Kidney (tissue), 14 donors: ENCODE data around the gene LAMTOR3. TPM values are rescaled to one million over a fixed set of nuclear protein-coding genes. Genes with fewer than 3 reads are reported as not detected.

Experiments used
- DNase-seq, 5 donors: peaks; one replicate each; pipeline ENCODE4 v3.0.0-alpha.2; 2013 to 2020
- FAIRE-seq: peaks from 2 replicates; lab custom pipeline; 2012; peaks lifted over from hg19 to GRCh38; lab: Jason Lieb, UNC
- H3K27ac ChIP-seq, 2 donors: one replicate each; pipeline ENCODE4 v1.7.0; 2013; ENCODE audit warnings: low read depth in 2 of 2, low read length in 2 of 2, inconsistent platforms in 1 of 2
- H3K27me3 ChIP-seq: one replicate; pipeline ENCODE4 v1.7.1; 2013; ENCODE audit warnings: low read length, inconsistent platforms; ENCODE audit not compliant: control insufficient read depth, insufficient read depth
- H3K36me3 ChIP-seq, 3 donors: one replicate each; pipeline versions ENCODE4 v1.7.0 to v1.7.1; 2013; ENCODE audit warnings: low read length in 3 of 3, control low read depth in 1 of 3, inconsistent platforms in 1 of 3; ENCODE audit not compliant: insufficient read depth in 3 of 3, control insufficient read depth in 2 of 3
- H3K4me1 ChIP-seq, 3 donors: one replicate each; pipeline versions ENCODE4 v1.7.0 to v1.7.1; 2013; ENCODE audit warnings: low read length in 3 of 3, inconsistent platforms in 1 of 3, low read depth in 1 of 3; ENCODE audit not compliant: control insufficient read depth in 2 of 3, insufficient read depth in 2 of 3
- H3K4me3 ChIP-seq, 3 donors: one replicate each; pipeline versions ENCODE4 v1.7.0 to v1.8.1; 2013; ENCODE audit warnings: low read length in 3 of 3, control low read depth in 1 of 3, inconsistent platforms in 1 of 3
- H3K9ac ChIP-seq, 3 donors: one replicate each; pipeline versions ENCODE4 v1.7.0 to v1.7.1; 2013; ENCODE audit warnings: low read length in 3 of 3, control low read depth in 1 of 3, inconsistent platforms in 1 of 3
- H3K9me3 ChIP-seq, 3 donors: one replicate each; pipeline versions ENCODE4 v1.7.0 to v1.7.1; 2013; ENCODE audit warnings: low read length in 3 of 3, control low read depth in 1 of 3, inconsistent platforms in 1 of 3; ENCODE audit not compliant: control insufficient read depth in 2 of 3, insufficient read depth in 1 of 3
- CTCF ChIP-seq: IDR thresholded peaks from 3 replicates; pipeline ENCODE4 v1.5.1; 2012; ENCODE audit warnings: mild to moderate bottlenecking, moderate library complexity, borderline replicate concordance; ENCODE audit not compliant: insufficient read depth; ENCODE audit errors: extremely low read depth
- intact Hi-C: fragments of 100-400 bp; cut with DNase I; formaldehyde crosslinking; loops from one replicate; pipeline ENCODE4 v1.11.1; 2022
- polyA plus RNA-seq: library from polyadenylated mRNA; stranded (reverse); fragments of 350-450 nt; fragmentation: Illumina TruSeq; extraction: RNeasy Lipid Tissue Mini Kit (QIAGEN cat#74804); gene quantifications from one replicate; pipeline ENCODE4 v1.2.3, GENCODE V29; 2014; ENCODE audit warnings: low read depth, low replicate concordance; ENCODE audit not compliant: insufficient read depth
- total RNA-seq: library from RNA; stranded (reverse); fragmentation: NEBNext Ultra II Directional; extraction: Animal tissue kit (Norgen Biotek cat#: 25700); gene quantifications from one replicate; pipeline ENCODE4 v1.2.1, GENCODE V29; 2021
- donor health status: control.
- donor health status: control.
- donor health status: control.
- donor health status: control.
- donor health status: control.
- donor health status: DM: yes; HTN: yes; CAD: no.
- donor health status: Normal renal cell carcinoma (clear cell type).

LAMTOR3 gene
- total and polyA plus RNA-seq, 2 donors from 2014 or later: 46.5 to 71.1 TPM

GRCh38 chr4:99857307-99857706 is 36.9 kb downstream of the LAMTOR3 start:
- Histone ChIP-seq H3K4me3 (no peak overlapping the region), H3K36me3 (no peaks in the 10 kb centered on the region), H3K9ac (no peak overlapping the region), H3K27me3 (no peaks in the 10 kb centered on the region), H3K27ac (no peak overlapping the region), H3K9me3 (no peaks in the 10 kb centered on the region), H3K4me1 (peaks cover 0 to 3% (median 0%) of the 10 kb centered on the region in 3 donors)
- DNase-seq: no peak
- TF ChIP-seq CTCF: no peak
- no peak for FAIRE-seq
- intact Hi-C loops: no loop called here

- Histone ChIP-seq H3K36me3 (no peaks in the 10 kb centered on the region), H3K4me1 (peaks cover 0 to 3% (median 0%) of the 10 kb centered on the region in 3 donors), H3K27ac (no peak overlapping the region), H3K9me3 (no peaks in the 10 kb centered on the region), H3K27me3 (no peaks in the 10 kb centered on the region), H3K9ac (no peak overlapping the region), H3K4me3 (no peak overlapping the region)
- FAIRE-seq (no peak), DNase-seq (no peak)
- TF ChIP-seq CTCF: no peak
- intact Hi-C loops: no loop called here
These were observed 38.1 kb downstream of the LAMTOR3 start for GRCh38 chr4:99856166-99856565.

DNA sequence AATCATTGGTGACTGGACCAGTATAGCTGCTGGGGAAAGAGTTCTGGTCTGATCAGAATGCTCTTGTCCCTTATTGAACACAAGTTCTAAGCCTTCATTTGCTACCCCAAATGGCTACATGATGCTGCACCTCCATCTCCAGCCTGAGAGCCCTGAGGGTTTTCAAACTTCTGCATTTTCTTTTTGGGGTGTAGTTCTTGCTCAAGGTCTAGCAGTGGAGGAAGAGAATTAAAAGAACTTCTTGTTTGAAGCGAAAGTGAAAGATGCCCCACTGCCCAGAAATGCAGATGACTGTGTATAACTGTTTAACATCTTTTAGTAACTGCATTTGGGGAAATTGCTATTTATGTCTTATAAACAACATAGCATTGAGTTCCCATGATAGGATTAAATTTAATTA is 38.5 kb downstream of the LAMTOR3 start:
- TF ChIP-seq CTCF: no peak
- Histone ChIP-seq H3K9ac (no peak overlapping the region), H3K27me3 (no peaks in the 10 kb centered on the region), H3K4me3 (no peak overlapping the region), H3K27ac (no peak overlapping the region), H3K4me1 (peaks cover 0 to 3% (median 0%) of the 10 kb centered on the region in 3 donors), H3K9me3 (no peaks in the 10 kb centered on the region), H3K36me3 (no peaks in the 10 kb centered on the region)
- no peak for FAIRE-seq
- intact Hi-C loops: no loop called here
- DNase-seq: no peak

- no peaks in the 10 kb centered on the region for H3K27me3 ChIP-seq
- H3K4me3 ChIP-seq: no peak overlapping the region
- intact Hi-C loops: no loop called here
- no peaks in the 10 kb centered on the region for H3K9me3 ChIP-seq
- H3K27ac ChIP-seq: no peak overlapping the region
- H3K9ac ChIP-seq: no peak overlapping the region
- FAIRE-seq (no peak), DNase-seq (no peak)
- H3K4me1 ChIP-seq: no peaks in the 10 kb centered on the region
- no peak for TF ChIP-seq CTCF
- no peaks in the 10 kb centered on the region for H3K36me3 ChIP-seq
These were observed 40.2 kb downstream of the LAMTOR3 start for GRCh38 chr4:99853999-99854398.
